ENCODE measurements around the gene EVC. TPM values are rescaled to one million over a fixed set of nuclear protein-coding genes. Genes with fewer than 3 reads are reported as not detected.
A peak's percentile ranks its signal among the peaks of the same experiment; 100 is the strongest.

EVC gene
- total and polyA plus RNA-seq, 2 donors, result 18.7 to 27.2 TPM

DNA sequence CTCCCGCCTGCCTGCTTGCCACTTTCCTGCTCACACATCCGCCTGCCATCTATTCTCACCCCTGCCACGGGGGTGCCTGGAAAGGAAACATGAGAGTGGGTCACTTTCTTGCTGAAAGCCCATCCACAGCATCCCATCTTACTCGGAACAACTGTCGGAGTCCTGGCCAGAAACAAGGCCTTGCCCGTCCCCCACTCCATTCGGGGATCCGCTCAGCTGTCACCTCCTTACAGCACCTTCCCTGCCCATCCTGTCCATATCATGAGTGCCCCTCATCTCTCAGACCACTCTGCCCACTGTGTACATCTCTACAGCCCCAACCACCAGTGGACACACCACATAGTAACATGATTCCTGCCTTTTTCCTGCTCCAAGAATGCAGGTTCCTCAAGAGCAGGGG is 9.0 kb upstream of the EVC start:
- DNase-seq (ENCODE audit: extremely low spot score), result no peak
- peaks cover 3% of the 10 kb centered on the region for H3K4me1 ChIP-seq (ENCODE audit: insufficient read depth)
- 98% methylated on average over 8 of the region's 8 CpGs for WGBS
- no peak overlapping the region for H3K4me3 ChIP-seq (ENCODE audit: low read depth, low read length)
- H3K27ac ChIP-seq (ENCODE audit: low read depth), result no peak overlapping the region
- no peaks in the 10 kb centered on the region for H3K36me3 ChIP-seq (ENCODE audit: insufficient read depth)

DNA sequence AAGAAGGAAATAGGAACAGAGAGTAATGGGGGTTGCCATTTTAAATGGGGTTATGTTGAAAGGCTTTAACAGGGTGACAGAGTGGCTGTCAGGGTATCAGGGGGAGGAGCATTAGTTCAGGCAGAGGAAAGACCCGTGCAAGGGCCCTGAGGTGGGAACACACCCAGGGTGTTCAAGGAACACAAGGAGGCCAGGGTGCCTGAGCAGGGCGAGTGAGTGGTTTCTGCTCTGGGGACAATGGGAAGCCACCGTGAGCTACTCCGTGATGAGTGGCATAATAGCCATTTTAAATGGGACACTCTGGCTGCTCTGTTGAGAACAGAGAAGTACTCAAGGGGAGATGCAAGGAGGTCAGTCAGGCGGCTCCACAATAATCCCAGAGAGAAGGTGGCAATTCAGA is 7.2 kb upstream of the EVC start:
- Histone ChIP-seq H3K36me3 (ENCODE audit: insufficient read depth) (no peaks in the 10 kb centered on the region), H3K4me3 (ENCODE audit: low read depth, low read length) (no peak overlapping the region), H3K27ac (ENCODE audit: low read depth) (no peak overlapping the region), H3K4me1 (ENCODE audit: insufficient read depth) (peaks cover 7% of the 10 kb centered on the region)
- WGBS, result 97% methylated on average over 5 of the region's 5 CpGs
- DNase-seq (ENCODE audit: extremely low spot score), result no peak

DNA sequence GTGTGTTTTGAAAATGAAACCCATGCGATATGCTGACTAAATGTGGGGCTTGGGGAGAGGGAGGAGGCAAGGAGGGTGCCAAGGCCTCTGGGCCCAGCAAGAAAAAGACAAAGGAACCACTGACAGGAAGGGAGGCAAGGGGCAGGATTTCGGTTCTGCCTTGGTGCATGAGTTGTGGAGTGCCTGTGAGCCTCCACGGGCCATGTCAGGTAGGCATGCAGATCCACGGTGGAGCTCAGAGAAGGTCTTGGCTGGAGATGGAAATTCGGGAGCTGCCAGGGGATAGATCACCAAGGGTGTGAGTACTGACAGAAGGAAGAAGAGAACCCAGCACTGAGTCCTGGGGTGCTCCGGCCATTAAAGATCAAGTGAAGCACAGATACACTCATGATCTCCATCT is 6.7 kb upstream of the EVC start:
- no peak overlapping the region for H3K4me3 ChIP-seq (ENCODE audit: low read depth, low read length)
- no peak overlapping the region for H3K27ac ChIP-seq (ENCODE audit: low read depth)
- 93% methylated on average over 6 of the region's 6 CpGs for WGBS
- no peaks in the 10 kb centered on the region for H3K36me3 ChIP-seq (ENCODE audit: insufficient read depth)
- no peak for DNase-seq (ENCODE audit: extremely low spot score)
- peaks cover 7% of the 10 kb centered on the region for H3K4me1 ChIP-seq (ENCODE audit: insufficient read depth)

DNA sequence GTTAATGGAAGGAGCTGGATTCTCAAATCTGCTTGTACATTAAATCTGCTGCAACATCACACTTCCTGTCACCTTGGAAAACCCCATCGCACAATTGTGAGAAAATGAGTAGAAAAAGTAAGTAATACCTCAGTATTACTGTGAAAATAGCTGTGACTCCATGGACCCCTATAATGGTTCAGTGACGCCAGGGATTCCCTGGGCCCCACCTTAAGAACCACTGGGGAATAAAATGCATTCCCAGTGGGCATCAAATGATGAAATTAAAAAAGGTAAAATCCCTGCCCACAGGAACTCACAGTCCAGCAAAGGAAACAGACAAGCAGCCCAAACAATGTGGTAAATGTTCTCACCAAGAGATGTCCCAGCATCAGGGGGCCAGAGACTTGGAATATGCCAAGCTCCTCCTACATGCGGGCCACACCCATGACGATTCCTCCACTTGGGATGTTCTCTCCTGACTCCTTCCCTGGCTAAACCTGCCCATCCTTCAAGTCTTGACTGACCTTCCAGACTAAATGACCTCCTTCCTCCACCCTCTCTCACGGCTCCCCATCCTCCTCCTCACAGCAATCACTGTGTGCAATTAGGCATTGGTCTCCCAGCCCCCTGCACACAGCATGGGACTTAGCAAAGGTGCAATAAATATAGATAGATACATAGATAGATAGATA is 5.2 kb upstream of the EVC start:
- no peak overlapping the region for H3K27ac ChIP-seq (ENCODE audit: low read depth)
- WGBS, result 88% methylated on average over 5 of the region's 5 CpGs
- no peak overlapping the region for H3K4me3 ChIP-seq (ENCODE audit: low read depth, low read length)
- no peak for DNase-seq (ENCODE audit: extremely low spot score)
- no peaks in the 10 kb centered on the region for H3K36me3 ChIP-seq (ENCODE audit: insufficient read depth)
- H3K4me1 ChIP-seq (ENCODE audit: insufficient read depth), result peaks cover 7% of the 10 kb centered on the region

DNA sequence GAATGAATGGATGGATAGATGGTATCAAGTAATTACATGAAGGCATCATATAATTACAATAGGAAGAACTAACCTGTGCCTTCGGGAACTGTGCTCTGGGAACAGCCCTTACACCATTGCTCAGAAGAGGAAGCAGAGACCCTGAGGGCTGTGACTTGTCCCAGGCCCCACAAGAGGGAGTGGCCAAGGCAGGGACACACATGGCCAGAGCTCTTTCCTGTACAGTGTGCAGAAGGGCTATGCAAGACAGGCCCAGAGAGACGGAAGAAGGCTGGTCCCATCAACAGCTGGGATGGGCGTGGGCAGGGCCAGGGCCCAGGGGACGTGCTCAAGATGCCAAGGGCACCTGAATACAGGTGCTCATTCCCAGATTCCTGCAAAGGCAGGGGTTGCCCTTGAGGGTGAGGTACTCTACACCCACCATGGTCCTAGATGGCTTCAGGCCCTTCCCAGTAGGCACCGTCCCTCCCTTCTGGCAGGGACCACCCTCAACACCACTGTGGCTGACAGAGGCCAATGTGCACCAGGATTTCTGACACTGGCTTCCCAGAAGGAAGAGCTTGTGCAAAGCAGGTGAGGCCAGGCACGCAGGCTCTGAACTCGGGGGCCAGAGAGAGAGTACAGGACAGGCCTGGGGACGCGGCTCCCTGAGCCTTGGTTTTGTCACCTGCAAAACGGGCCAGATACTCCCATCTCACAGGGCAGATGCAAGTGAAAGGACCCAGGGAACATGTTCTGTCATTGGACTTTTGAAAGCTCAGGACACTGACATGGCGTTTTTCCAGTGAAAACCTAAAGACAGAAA is 4.3 kb upstream of the EVC start:
- no peak for DNase-seq (ENCODE audit: extremely low spot score)
- Histone ChIP-seq H3K36me3 (ENCODE audit: insufficient read depth) (no peaks in the 10 kb centered on the region), H3K27ac (ENCODE audit: low read depth) (no peak overlapping the region), H3K4me1 (ENCODE audit: insufficient read depth) (peaks cover 7% of the 10 kb centered on the region), H3K4me3 (ENCODE audit: low read depth, low read length) (no peak overlapping the region)
- WGBS, result 95% methylated on average over 11 of the region's 11 CpGs

DNA sequence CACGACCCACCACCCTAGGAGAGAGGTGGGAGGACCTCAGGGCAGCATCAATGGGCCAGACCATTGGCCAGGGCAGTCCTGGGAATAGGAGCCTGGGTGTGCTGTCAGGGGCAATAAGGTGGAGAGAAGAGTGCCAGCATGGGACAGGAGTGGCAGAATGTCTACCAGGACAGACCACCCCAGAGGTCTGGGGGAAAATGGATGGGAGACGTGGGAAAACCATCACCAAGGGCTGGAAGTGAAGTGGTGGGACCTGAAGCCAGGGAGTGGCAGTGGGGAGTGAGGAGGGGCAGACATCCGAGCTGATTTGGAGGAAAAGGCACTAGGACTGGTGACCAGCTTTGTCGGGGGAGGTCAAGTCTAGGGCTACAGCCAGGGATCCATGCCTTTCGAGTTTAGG is 3.6 kb upstream of the EVC start:
- Histone ChIP-seq H3K27ac (ENCODE audit: low read depth) (no peak overlapping the region), H3K4me3 (ENCODE audit: low read depth, low read length) (peak overlapping the region; percentile 71), H3K4me1 (ENCODE audit: insufficient read depth) (peaks cover 7% of the 10 kb centered on the region), H3K36me3 (ENCODE audit: insufficient read depth) (no peaks in the 10 kb centered on the region)
- no peak for DNase-seq (ENCODE audit: extremely low spot score)
- 47% methylated on average over 5 of the region's 5 CpGs for WGBS

DNA sequence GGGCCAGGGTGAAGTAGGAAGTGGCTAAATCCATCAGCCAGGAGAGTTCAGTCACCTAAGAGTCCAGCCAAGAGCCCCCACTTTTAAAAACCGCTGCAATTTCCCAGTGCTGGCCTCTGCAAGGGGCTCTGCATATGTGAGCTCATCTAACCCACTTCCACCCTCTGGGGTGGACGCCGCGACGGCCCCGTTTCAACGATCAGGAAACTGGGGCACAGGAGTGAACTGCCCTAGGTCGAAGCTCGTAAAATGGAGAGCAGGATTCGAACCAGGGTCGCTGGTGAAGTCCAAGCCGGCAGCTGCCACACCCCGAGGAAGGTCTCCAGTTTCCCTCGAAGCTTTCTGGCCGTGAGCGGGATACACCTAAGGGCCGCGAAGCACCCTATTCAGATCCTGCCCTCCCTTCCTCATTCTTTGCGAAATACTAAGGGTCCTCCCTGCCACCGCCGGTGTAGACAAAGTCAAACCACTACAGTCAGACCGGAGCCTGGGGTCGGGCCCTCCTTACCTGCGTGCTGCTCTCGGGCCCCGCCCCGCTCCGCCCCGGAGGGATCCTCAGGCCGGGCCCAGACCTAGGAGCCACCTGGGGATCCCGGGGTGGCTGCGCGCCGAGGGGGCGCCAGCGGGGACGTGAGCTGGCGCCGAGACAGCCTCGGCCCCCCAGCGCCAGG is 3.1 kb upstream of the EVC start:
- peaks cover 7% of the 10 kb centered on the region for H3K4me1 ChIP-seq (ENCODE audit: insufficient read depth)
- peak overlapping the region; percentile 74 for H3K27ac ChIP-seq (ENCODE audit: low read depth)
- no peaks in the 10 kb centered on the region for H3K36me3 ChIP-seq (ENCODE audit: insufficient read depth)
- no peak for DNase-seq (ENCODE audit: extremely low spot score)
- WGBS, result 2% methylated on average over 41 of the region's 41 CpGs
- peak overlapping the region; percentile 71 for H3K4me3 ChIP-seq (ENCODE audit: low read depth, low read length)

DNA sequence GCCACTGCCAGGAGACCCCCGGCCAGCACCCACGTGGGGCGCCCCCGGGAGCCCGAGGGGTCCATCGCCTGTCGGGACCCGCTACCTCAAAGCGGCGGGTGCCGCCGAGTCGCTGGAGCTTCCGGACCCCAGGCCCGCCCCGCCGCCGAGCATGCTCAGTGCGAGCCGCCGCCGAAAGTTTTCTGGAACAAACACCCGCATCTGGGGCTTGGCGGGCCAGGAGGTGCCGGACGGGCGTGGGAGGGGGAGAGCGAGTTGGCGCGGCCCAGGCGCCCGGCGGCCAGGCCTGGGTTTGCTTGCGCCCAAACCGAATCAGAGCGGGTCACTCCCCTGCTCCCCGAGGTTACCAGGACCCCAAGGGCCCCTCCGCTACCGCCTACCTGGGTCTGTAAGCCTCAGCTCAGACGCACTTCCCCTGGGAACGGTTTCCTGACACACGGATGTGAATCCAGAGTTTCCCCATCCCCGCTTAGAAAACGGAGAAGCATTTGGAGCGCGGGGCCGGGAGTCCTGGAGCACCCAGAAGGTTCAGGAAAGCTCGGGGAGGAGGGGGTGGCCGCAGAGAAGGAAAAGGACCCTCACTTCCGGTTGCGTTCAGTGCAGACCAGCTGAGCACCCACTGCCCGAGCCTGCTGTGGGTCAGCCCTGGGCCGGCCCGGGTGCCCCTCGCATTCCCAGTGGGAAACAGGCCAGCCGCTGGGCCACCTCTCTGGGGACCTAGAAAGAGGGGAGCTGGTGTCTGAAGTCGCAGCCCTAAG is 2.4 kb upstream of the EVC start, which contains the start of gene EVC2:
TSS of gene EVC2 (minus strand) at position 111 of the 758 bp plus-strand sequence. CDS start at position 65, 46 bp downstream.
- WGBS, result 5% methylated on average over 57 of the region's 57 CpGs
- H3K27ac ChIP-seq (ENCODE audit: low read depth), result peak within 1 kb of the TSS; percentile 83
- H3K4me1 ChIP-seq (ENCODE audit: insufficient read depth), result peaks cover 5% of the 10 kb centered on the region
- H3K36me3 ChIP-seq (ENCODE audit: insufficient read depth), result no peaks in the 10 kb centered on the region
- peak within 1 kb of the TSS; percentile 71 for H3K4me3 ChIP-seq (ENCODE audit: low read depth, low read length)
- no peak for DNase-seq (ENCODE audit: extremely low spot score)

DNA sequence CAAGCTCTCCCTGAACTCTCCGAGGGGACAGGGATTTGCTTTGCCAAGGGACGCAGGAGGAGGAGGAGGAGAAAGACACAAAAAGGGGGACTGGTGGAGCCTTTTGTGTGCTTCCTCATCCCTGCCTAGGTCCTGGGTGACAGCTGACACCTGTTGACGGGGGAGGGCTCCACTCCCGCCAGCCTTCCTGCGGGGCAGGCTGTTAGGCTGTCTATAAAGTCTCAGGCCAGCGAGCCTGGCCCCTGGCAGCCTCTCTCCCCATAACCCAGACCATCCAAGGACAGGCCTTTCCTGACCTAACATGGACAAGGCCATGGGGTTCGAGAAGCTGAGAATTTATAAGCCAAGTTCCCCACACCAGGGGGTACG is 1.8 kb upstream of the EVC start:
- Histone ChIP-seq H3K4me3 (ENCODE audit: low read depth, low read length) (no peak overlapping the region), H3K36me3 (ENCODE audit: insufficient read depth) (no peaks in the 10 kb centered on the region), H3K27ac (ENCODE audit: low read depth) (peak overlapping the region; percentile 83), H3K4me1 (ENCODE audit: insufficient read depth) (peaks cover 5% of the 10 kb centered on the region)
- DNase-seq (ENCODE audit: extremely low spot score), result no peak
- WGBS, result 63% methylated on average over 8 of the region's 8 CpGs

DNA sequence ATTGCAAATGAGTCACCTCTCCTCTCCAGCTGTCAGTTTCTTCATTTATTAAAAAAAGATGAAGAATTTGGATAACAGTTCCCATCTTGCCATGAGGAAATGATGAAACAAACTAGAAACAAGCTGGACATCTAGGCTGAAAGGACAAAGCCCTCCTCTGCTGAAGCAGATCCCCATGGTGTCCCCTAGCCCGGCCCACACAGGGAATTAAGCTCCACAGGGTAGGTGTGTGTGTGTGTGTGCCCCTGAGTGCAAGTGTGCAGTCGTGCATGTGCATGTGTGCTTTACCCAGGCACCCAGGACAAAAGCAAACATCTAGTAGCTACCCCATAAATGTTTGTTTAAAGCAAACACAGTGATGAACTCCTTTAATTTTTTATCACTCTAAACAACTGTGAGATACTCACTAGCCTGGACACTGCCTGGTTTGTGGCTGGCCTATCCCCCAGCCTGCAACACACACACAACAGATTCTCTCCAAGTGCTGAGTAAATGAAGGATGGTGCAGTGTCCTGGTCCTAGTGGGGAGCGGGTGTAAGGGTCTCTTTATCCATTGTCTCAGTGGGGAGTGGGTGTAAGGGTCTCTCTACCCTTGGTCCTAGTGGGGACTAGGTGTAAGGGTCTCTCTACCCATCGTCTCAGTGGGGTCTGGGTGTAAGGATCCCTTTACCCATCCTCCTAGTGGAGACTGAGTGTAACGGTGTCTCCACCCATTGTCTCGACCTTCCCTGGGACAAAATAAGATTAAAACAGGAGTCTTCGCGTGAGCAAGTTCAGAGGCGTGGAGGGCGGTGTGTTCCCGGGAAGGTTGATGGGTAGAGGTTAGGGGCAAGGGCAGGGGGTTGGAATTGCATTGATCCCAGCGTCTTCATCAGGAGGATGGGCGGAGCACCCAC is 688 bp upstream of the EVC start:
- no peak overlapping the region for H3K27ac ChIP-seq (ENCODE audit: low read depth)
- peaks cover 5% of the 10 kb centered on the region for H3K4me1 ChIP-seq (ENCODE audit: insufficient read depth)
- WGBS, result 21% methylated on average over 13 of the region's 13 CpGs
- no peaks in the 10 kb centered on the region for H3K36me3 ChIP-seq (ENCODE audit: insufficient read depth)
- peak overlapping the region; percentile 69 for H3K4me3 ChIP-seq (ENCODE audit: low read depth, low read length)
- DNase-seq (ENCODE audit: extremely low spot score), result no peak

DNA sequence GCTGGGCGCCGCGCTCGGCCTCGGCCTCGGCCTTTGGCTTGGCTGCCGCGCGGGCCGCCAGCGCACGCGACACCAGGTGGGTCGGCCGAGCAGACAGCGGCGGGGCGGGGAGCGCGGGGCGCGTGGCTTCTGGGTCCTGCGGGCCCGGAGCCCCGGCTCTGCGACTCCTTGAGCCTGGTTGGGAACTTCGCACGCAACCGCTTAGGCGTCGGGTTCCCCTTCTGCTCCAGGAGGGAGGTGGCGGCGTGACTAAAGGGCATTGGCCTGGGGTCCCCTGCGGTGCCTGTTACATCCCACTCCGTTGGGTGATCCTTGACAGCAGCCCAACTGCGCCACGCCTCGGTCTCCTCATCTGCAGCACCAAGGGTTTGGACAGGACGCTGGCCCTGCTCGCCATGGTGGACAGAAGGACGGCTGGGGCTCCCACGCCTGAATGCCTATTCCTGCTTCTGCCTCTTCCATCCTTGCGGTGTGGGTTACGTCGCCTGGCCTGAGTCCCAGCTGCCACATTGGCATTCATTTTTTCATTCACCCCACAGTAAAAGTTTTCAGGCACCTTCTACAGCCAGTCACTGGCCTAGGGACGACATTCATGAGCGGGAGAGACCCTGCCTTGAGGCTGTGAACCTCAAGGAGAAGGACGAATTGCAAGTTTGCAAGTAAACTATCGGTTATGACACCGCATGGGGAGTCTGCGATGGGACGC is 631 bp downstream of the EVC start:
- Histone ChIP-seq H3K4me3 (ENCODE audit: low read depth, low read length) (peak overlapping the region; percentile 69), H3K4me1 (ENCODE audit: insufficient read depth) (peaks cover 5% of the 10 kb centered on the region), H3K36me3 (ENCODE audit: insufficient read depth) (no peaks in the 10 kb centered on the region), H3K27ac (ENCODE audit: low read depth) (no peak overlapping the region)
- WGBS, result 12% methylated on average over 52 of the region's 52 CpGs
- DNase-seq (ENCODE audit: extremely low spot score), result no peak

DNA sequence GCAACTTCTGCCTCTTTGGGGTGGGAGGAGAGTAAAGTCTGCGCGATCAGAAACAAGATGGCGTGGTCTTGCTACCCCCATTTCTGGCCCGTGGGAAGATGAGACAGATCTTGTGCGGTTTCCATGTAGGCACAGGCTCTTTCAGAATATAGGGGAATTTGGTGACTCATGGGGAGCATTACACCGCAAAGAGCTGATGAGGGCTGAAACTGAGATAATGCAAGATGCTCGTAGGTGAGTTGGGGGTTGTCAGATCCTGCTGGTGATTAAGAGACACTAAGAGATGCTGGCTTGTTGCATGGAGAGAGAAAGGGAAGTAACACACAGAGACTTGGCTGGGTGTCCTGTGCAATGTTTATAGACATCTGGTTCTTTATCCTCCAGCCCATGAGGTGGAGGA is 1.5 kb downstream of the EVC start:
- Histone ChIP-seq H3K27ac (ENCODE audit: low read depth) (no peak overlapping the region), H3K4me1 (ENCODE audit: insufficient read depth) (peaks cover under 1% of the 10 kb centered on the region), H3K36me3 (ENCODE audit: insufficient read depth) (no peaks in the 10 kb centered on the region), H3K4me3 (ENCODE audit: low read depth, low read length) (no peak overlapping the region)
- DNase-seq (ENCODE audit: extremely low spot score), result no peak
- 92% methylated on average over 7 of the region's 7 CpGs for WGBS

Measured in urinary bladder (tissue), 4 donors.